ENCODE measurements around the gene CEBPE.

The CEBPE gene

DNA sequence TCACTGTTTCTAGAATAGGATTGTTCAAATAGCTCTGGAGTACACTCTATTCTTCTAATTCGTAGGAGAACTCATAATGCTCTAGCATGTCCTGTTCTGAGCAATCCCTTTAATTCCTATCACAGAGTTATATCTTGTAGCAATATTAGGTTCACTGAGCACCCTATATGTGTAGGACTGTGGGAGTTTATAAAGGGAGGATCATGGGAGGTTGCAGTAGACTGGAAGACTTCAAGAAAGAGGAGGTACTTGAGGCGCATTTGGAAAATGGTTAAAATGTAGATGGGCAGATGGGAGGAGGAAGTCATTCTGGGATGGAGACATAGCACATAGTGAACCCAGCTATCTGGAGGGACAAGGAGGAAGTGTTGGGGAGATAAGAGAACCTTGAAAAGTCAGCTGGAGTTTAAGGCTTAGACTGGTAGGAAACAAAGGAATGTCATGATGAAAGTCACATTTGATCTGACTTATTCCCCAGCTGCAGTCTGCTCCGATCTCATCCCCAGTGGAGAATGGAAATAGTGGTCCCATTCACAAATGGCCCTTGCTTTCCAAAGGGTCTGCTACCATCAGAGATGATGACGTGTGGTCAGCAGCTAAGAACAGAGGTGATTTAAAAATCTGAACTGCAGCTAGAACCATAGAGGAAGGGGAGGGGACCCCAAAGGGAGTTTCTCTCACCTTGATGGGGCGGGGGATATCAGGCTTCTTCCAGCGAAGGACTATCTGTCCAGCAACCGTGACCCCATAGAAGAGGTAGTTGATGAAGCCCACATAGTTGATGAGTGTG, 10.1 kb upstream of the CEBPE start:
- no peak for TF ChIP-seq CTCF (IDR thresholded peaks at IDR 0.05; ENCODE audit: low read depth, low read length)
- H3K36me3 ChIP-seq, result no peaks in the 10 kb centered on the region
- H3K27me3 ChIP-seq (ENCODE audit: insufficient read depth, low read depth, severe bottlenecking), result peaks cover 22% of the 10 kb centered on the region
- no peaks in the 10 kb centered on the region for H3K9me3 ChIP-seq (ENCODE audit: severe bottlenecking)
- H3K4me3 ChIP-seq (ENCODE audit: low read depth, low read length), result no peak overlapping the region
- H3K27ac ChIP-seq, result no peak overlapping the region
- DNase-seq, result no peak

- Histone ChIP-seq H3K9me3 (ENCODE audit: severe bottlenecking) (no peaks in the 10 kb centered on the region), H3K4me3 (ENCODE audit: low read depth, low read length) (no peak overlapping the region), H3K27me3 (ENCODE audit: insufficient read depth, low read depth, severe bottlenecking) (peaks cover 30% of the 10 kb centered on the region), H3K36me3 (no peaks in the 10 kb centered on the region), H3K27ac (no peak overlapping the region)
- no peak for DNase-seq
- TF ChIP-seq CTCF (IDR thresholded peaks at IDR 0.05; ENCODE audit: low read depth, low read length), result no peak
Measured at GRCh38 chr14:23127861-23128260, 8.8 kb upstream of the CEBPE start.

DNA sequence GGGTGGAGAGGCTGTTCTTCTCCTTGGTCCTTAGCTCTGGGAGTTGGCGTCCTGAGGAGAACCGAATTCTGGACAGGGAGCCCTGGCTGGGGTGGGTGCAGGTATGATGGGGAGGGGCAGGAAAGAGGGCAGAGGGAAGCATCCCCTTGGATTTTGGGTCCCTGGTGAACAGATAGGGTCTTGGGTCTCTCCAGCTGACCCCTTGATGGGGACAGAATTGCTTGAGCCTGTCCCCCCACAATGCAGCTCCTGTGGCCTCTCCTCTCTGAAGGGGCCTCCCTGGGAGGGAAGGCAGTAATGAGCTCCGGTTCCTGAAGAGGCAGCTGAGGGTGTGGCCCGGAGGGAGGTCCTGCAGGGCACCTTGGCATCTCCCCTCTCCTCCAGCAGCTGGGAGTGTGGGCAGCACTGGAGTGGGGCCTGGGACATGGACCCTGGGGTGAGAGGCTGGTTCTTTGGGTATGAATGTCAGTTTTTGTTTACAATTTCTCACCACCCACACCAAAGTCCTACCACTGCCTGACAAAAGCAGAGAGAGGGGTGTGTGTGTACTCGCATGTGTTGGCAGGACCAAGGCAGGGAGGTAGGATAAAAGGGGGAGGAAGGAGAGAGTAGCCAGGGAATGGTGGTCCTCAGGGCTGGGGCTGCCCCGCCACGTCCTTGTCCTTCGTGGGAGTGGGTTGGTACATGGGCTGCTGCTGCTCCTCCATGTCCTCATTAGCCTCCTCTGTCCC, 7.7 kb upstream of the CEBPE start:
- no peak for DNase-seq
- no peak overlapping the region for H3K27ac ChIP-seq

GRCh38 chr14:23125933-23126524, 7.0 kb upstream of the CEBPE start:
- Histone ChIP-seq H3K36me3 (no peaks in the 10 kb centered on the region), H3K9me3 (ENCODE audit: severe bottlenecking) (no peaks in the 10 kb centered on the region), H3K27ac (no peak overlapping the region), H3K4me3 (ENCODE audit: low read depth, low read length) (no peak overlapping the region), H3K27me3 (ENCODE audit: insufficient read depth, low read depth, severe bottlenecking) (peaks cover 31% of the 10 kb centered on the region)
- TF ChIP-seq CTCF (IDR thresholded peaks at IDR 0.05; ENCODE audit: low read depth, low read length), result no peak
- no peak for DNase-seq

More for the DNA sequence above, 7.7 kb upstream of the CEBPE start:
- peaks cover 31% of the 10 kb centered on the region for H3K27me3 ChIP-seq (ENCODE audit: insufficient read depth, low read depth, severe bottlenecking)
- H3K4me3 ChIP-seq (ENCODE audit: low read depth, low read length), result no peak overlapping the region
- H3K9me3 ChIP-seq (ENCODE audit: severe bottlenecking), result no peaks in the 10 kb centered on the region
- no peak for TF ChIP-seq CTCF (IDR thresholded peaks at IDR 0.05; ENCODE audit: low read depth, low read length)
- no peaks in the 10 kb centered on the region for H3K36me3 ChIP-seq

DNA sequence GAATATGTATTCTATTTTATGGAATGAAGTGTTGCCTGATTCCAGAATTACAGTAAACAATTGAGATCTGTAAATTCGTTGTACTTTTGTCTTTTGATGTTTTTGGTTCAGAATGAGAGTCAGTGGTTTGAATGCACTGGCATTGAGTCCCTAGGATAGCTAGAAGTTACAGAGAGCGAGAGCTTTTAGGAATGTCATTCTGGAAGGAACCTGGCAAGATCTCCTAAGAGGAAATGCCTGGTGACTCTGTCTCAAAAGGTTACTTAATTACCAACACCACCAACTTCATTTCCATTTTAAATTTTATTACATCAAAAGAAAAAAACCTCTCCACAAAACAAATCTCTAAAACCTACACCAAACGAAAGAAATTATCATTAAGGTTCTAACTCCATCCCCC, 6.0 kb upstream of the CEBPE start:
- Histone ChIP-seq H3K27ac (no peak overlapping the region), H3K4me3 (ENCODE audit: low read depth, low read length) (no peak overlapping the region), H3K36me3 (no peaks in the 10 kb centered on the region), H3K9me3 (ENCODE audit: severe bottlenecking) (no peaks in the 10 kb centered on the region), H3K27me3 (ENCODE audit: insufficient read depth, low read depth, severe bottlenecking) (peaks cover 26% of the 10 kb centered on the region)
- no peak for DNase-seq
- TF ChIP-seq CTCF (IDR thresholded peaks at IDR 0.05; ENCODE audit: low read depth, low read length), result no peak

All from WERI-Rb-1 (cell line).